DND-41 (cell line): Measurements from ENCODE around the gene PHACTR3.

Experiments
- CTCF ChIP-seq: IDR thresholded peaks from 2 replicates; pipeline ENCODE4 v1.5.1; 2012; ENCODE audit warnings: borderline replicate concordance, low read length, moderate library complexity, mild to moderate bottlenecking; ENCODE audit not compliant: poor library complexity, severe bottlenecking; ENCODE audit errors: extremely low read depth
- EZH2 ChIP-seq: IDR thresholded peaks from 3 replicates; pipeline ENCODE4 v1.6.1; 2012; ENCODE audit warnings: borderline replicate concordance, low read depth, mild to moderate bottlenecking, moderate library complexity, low read length, inconsistent platforms; ENCODE audit not compliant: severe bottlenecking

- TF ChIP-seq EZH2 (no peak), CTCF (no peak)
Observed at GRCh38 chr20:59585714-59586409, 18.5 kb upstream of the PHACTR3 start.
